ENCODE results near the gene VPS18.
"Not testable (repeated sequence)": the region's sequence is repeated elsewhere in the genome, so short reads cannot be mapped to it uniquely, and the experiment has no call there.

The VPS18 gene, protein sequence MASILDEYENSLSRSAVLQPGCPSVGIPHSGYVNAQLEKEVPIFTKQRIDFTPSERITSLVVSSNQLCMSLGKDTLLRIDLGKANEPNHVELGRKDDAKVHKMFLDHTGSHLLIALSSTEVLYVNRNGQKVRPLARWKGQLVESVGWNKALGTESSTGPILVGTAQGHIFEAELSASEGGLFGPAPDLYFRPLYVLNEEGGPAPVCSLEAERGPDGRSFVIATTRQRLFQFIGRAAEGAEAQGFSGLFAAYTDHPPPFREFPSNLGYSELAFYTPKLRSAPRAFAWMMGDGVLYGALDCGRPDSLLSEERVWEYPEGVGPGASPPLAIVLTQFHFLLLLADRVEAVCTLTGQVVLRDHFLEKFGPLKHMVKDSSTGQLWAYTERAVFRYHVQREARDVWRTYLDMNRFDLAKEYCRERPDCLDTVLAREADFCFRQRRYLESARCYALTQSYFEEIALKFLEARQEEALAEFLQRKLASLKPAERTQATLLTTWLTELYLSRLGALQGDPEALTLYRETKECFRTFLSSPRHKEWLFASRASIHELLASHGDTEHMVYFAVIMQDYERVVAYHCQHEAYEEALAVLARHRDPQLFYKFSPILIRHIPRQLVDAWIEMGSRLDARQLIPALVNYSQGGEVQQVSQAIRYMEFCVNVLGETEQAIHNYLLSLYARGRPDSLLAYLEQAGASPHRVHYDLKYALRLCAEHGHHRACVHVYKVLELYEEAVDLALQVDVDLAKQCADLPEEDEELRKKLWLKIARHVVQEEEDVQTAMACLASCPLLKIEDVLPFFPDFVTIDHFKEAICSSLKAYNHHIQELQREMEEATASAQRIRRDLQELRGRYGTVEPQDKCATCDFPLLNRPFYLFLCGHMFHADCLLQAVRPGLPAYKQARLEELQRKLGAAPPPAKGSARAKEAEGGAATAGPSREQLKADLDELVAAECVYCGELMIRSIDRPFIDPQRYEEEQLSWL

DNA sequence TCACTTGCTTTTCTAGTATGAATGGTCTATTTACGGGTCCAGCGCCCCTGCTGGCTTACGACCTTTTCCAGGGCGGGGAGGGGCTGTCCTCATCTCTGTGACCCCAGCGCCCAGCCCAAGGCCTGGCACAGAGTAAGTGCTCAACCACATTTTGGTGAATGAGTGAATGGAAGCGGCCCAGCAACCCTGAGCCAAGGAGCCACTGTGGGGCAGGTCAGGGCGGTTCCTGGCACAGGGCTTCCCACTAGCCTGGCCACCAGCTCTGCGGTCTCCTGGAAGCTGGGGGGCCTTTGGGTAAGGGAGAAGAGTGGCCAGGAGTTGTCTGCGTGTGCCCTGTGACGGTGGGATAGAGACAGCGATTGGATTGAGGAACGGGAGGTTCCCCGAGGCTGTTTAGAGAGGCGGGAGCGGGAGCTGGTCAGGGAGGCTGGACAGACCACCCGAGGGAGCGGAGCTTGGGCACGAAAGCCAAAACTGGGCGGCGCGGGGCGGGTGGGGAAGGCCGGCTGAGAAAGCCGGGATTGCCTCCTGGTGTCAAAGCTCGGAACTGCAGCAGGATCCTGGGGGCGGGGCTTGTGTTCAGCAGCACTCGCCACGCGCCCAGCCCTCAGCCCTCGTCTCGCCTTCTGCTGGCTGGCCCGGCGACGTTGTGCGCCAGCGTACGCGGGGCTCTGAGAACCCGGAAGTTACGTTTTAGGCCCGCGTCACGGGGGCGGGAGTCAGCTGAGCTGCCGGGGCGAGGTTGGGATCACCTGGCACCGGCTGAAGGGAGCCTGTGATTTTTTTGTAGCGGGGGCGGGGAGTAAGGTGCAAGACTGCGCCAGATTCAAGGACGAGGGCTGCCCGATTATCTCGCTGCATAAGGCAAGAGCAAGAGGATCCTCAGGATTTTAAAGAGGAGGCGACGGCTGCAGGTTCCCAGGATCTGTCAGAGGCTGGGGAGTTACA lies at the start of gene VPS18:
TSS of gene VPS18 (plus strand) at position 718 of the 948 bp plus-strand sequence. CDS start 319 bp downstream, outside the sequence.
- no peak for FAIRE-seq

DNA sequence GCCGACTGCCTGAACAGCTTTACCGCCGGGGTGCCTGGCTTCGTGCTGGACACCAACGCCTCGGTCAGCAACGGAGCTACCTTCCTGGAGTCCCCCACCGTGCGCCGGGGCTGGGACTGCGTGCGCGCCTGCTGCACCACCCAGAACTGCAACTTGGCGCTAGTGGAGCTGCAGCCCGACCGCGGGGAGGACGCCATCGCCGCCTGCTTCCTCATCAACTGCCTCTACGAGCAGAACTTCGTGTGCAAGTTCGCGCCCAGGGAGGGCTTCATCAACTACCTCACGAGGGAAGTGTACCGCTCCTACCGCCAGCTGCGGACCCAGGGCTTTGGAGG lies 49.6 kb upstream of the VPS18 start:
- no peak for FAIRE-seq

DNA sequence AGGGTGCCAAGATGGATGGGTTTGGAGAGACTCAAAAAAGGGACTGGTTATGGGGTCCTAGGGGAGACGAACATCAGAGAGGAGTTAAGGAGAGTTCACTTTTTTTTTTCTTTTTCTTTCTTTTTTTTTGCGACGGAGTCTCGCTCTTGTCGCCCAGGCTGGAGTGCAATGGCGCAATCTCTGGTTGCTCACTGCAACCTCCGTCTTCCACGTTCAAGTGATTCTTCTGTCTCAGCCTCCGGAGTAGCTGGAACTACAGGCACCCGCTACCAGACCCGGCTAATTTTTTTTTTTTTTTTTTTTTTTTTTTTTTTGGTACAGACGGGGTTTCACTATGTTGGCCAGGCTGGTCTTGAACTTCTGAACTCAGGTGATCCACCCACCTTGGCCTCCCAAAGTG lies 49.2 kb upstream of the VPS18 start:
- no peak for FAIRE-seq

- no peak for FAIRE-seq
Measured at GRCh38 chr15:40845511-40846284, 48.6 kb upstream of the VPS18 start.

DNA sequence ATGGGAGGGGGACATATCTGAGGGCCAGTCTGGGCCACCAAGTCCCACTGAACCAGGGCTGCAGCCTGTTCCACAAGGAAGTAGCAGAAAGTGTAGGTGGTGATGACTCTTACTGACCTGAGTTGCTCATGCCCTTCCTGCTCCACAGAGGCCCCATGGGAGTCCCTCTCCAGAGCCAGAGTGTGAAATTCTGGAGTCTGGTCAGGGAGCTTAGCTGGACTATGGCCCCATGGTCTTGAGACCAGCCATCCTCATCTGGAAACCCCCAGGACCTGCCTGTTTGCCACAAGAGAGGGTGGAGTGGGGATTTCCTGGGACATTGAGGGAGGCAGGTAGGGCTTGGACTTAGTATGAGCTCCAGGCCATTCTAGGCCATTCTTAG lies 47.4 kb upstream of the VPS18 start:
- FAIRE-seq, result no peak

- no peak for FAIRE-seq
Measured at GRCh38 chr15:40847223-40847961, 46.9 kb upstream of the VPS18 start.

DNA sequence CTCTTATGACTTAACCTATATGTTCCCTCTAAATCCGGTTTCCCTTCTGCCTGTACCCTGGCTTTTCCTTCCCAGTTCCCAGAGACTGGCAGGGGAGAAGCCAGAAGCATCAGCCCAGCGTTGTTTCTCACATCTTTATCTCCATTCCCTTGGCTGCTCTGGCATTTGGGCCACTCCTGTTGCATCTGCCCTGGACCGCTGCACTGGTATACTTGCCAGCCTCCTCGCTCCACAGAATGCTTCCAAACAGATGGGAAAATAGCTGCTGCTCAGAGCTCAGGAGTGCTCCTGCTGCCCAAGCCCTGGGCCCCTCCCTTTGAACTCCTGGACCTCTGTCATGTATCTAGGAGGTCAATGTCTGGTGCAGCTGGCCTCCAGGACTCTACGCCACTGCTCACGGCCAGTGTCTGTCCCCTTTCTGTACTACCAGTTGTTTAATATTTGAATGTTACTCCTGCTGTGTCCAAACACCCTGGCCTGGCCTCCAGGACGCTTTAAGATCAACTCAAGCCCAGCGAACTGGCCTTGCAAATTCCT lies 43.6 kb upstream of the VPS18 start:
- no peak for FAIRE-seq

- FAIRE-seq, result no peak
Measured at GRCh38 chr15:40852529-40852928, 41.7 kb upstream of the VPS18 start.

- FAIRE-seq, result no peak
Measured at GRCh38 chr15:40853241-40853890, 40.9 kb upstream of the VPS18 start.

- no peak for FAIRE-seq
Measured at GRCh38 chr15:40854161-40854560, 40.1 kb upstream of the VPS18 start.

DNA sequence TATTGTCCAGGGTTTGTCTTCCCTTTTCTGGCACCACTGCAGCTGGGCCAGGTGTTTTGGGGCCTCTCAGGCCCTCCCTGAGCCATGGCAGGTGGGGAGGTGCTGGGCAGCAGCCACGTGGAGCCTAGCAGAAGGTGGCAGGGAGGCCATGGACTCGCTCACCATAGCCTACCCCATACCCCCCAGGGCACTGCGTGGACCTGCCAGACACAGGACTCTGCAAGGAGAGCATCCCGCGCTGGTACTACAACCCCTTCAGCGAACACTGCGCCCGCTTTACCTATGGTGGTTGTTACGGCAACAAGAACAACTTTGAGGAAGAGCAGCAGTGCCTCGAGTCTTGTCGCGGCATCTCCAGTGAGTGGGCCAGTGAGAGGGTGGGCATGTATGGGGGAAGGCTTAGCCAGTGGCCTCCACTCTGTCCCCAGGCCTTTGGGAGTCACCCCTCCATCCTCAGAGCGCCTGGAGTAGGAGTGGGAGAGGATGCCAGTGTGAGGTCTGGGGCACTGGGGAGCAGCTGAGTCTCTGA lies 38.5 kb upstream of the VPS18 start:
- FAIRE-seq, result no peak

GRCh38 chr15:40856746-40857145 lies 37.5 kb upstream of the VPS18 start:
- no peak for FAIRE-seq

- no peak for FAIRE-seq
Measured at GRCh38 chr15:40857601-40858341, 36.5 kb upstream of the VPS18 start.

- no peak for FAIRE-seq
Measured at GRCh38 chr15:40858706-40859105, 35.5 kb upstream of the VPS18 start.

DNA sequence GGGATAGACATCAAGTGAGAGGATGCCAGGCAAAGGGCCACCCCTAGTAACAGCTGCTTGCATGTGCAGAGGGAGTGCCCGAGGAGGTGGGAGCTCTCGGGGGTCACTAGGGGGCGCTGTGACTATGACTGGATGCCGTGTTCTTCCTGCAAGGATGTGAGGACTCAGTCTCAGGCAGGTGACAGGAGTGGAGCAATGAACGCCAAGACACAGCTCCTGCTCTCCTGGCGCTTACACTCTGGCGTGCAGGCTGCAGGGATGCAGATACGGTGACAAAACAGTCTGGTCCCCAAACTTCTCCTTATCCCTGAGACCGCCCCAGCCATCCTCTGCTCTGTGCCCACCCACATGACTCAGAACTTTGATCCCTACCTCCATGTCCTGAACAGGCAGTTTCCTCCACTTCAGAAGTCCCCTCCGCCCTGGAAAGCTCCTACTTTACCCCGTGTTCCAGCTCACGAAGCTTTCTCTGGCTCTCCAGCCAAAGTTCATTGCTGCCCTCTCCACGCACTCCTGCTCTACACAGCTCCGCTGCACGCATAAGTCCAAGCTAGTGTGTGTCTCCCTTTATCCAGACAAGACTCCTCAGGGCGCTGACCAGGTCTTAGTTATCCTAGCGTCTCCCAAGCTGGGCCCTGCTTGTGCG lies 34.9 kb upstream of the VPS18 start:
- FAIRE-seq, result no peak

- FAIRE-seq, result not testable (repeated sequence)
Measured at GRCh38 chr15:40861147-40861546, 33.1 kb upstream of the VPS18 start.

- FAIRE-seq, result no peak
Measured at GRCh38 chr15:40863660-40864270, 30.5 kb upstream of the VPS18 start.

DNA sequence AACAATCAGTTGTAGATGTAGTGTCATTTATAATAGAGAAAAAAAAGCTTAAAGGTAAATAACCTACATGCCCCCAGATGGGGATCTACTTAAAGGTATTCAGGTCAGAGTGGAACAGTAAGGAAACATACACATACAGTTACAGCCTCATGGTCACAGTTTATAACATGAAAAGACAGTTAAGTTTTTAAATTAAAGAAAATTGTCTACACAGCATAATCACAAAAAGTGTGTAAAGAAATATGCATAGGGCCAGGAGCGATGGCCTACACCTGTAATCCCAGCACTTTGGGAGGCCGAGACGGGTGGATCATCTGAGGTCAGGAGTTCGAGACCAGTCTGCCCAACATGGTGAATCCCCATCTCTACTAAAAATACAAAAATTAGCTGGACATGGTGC lies 27.1 kb upstream of the VPS18 start:
- FAIRE-seq, result no peak

Data from colon (tissue), 2 donors.